ENCODE measurements around the gene AUTS2. TPM values are rescaled to one million over a fixed set of nuclear protein-coding genes. Genes with fewer than 3 reads are reported as not detected.

The AUTS2 gene
- polyA plus RNA-seq, 1 donor: 80.7 TPM

DNA sequence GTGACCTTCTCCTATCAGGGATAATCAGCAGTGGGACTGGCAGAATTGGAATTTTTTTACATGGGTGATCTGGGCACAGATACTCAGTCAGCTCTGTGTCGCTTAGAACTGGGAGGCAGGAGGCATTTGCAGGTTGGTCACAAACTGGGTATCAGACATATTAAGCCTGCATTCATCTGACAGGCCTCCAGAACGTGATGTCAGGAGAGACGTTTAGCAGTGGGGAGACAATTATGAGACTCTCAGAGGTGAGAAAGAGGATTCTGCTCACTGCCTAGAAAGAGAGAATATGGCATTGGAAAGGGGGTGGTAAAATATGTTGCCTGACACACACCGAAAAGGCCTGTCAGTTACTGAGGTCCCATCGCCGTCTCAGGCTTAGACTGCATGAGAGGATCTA is 816.1 kb downstream of the AUTS2 start:
- DNase-seq (ENCODE audit: low read depth): no peak

DNA sequence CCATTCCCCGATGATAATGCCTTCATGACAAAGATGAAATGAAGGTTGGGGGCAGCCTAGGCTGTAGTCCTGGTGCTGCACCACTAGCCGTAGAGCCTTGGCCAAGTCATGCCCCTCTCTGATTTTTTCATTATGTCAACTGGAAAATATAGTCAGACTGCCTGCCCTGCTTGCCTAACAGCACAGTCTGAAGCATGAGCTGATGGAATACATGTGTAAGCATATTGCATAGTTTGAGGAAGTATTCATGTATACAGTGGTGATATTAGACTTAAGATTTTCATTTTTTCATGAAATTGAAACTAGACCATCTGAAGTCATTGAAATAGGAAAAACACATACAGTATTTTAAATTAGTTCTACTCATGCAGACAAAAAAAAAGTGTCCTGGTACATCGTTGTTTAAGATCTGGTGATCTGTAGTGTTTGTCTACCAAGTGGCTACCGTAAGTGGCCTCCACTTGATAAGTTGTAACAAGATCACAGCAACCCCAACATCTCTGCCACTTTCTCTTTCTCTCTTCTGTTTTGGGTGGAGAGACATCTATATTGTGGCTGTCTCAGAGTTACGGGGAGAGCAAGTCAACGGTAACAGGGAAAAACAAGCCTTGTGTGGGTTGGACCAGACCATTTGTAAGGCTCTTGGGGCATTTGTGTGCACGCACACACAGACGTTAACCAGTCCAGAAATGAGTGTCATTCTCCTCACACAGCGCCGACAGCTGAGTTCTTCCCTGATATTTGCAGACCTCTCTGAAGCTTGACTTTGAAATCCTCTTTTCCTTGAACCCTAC is 817.1 kb downstream of the AUTS2 start:
- DNase-seq (ENCODE audit: low read depth): no peak

DNA sequence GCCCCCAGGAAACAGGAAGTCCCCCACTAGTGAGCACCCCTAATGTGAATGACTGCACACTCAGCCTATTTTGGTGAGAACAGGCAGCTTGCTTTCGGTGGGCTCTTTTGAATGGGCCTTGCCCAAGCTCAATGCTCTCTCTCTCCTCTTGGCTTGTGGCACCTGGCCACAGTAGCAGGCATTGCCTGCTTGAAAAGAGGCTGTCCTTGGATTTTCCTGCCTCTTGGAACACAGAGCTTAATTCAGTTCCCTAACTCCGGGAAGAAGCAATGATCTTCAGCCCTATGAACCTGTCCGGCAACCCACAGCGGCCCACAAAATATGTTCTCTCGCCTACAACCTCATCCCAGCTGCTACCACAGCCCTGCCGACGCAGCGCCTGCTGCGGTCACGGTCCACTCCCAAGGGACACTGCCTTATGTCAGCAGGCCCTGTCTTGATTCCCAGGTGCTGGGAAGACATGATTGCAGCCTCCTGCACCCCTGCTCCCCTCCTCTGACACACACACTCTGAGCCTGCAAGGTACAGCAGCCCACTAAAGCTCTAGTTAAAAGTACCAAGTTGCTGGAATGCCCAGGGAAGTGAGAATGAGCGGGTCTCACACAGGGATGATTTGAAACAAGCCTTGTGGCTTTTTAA is 818.2 kb downstream of the AUTS2 start:
- DNase-seq (ENCODE audit: low read depth): no peak

DNA sequence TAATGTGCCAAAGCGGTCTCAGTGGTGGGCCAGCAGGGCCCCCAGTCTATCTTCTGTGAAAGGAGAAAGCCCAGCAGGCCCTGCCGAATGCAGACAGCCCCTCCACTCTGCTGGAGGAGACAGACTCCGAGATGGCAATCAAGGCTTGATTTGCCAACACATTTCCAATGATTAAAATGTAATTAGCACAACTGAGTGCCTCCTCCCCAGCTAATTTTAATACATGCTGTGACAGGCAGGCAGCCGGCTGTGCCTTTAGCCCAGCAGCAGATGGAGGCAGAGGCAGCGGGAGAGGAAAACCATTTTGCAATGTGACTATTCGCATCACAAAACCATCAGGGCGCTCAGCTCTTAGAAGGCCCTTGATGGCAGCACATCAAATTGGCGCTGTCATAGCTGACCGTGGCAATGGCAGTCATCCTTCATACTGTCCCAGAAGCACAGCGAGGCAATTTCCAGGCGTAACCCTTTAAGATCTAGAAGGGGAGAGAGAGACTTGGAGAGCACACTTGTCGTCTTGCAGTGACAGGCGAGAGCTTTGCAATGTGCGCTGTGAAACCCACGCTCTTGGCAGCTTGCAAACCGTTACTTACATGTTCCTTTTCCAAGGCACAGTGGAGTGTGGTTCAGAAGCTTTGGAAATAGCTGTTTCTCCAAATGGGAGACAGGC is 818.8 kb downstream of the AUTS2 start:
- DNase-seq (ENCODE audit: low read depth): no peak

DNA sequence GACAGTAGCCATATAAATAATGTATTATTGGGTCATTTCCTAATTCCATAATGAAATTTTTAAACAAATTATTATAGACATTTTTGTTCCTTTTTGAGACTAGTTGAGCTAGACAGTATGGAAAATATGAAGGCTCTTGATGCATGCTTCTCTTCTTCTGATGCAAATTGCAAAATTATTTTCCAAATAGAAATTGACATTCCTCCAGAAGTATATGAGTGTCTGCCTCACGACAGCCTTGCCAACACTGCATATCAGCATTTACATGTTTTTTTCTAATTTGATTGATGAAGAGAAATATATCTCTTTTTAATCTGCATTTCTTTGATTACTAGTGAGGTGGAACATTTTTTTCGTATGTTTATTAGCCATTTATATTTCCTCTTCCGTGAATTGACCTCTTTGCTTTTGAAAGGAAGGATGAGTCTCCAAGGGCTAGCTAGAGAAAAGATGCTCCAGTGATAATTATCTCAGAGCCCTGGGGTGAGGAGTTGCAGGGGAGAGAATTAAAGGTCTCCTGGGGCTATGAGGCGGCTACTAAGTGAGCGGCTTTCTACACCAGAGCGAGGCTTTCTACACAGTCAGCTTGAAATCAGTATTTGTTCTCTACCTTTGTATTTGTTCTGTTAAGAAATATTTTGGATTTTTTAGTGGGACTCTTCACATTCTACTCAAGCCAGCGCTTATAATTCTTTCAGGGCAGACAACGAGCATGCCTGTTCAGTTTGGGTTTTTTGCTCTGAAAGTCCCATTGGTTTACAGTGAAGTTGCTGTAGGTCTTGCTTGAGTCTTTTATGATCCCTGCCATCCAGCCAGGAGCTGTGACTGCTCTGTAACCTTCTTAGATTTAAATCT is 821.5 kb downstream of the AUTS2 start:
- no peak for DNase-seq (ENCODE audit: low read depth)

- no peak for DNase-seq (ENCODE audit: low read depth)
Observed at GRCh38 chr7:70420381-70420662, 822.0 kb downstream of the AUTS2 start.

DNA sequence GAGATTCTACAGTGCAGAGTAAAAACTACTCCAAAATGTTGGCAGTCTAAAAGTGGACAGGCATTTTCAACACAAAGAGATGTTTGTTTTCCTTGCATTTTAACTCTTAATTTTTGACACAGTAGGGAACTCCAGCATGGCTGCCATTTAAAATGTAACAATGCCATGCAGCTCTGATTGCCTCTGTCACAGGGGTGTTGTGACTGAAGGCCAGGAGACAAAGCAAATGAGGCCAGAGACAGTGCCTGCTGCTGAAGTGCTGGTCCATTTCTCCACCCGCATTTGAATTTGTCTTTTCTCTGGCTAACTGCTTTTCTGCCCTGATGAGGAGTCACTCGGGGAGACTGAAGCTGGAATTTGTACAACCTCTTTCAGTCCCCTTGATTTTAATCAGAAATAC is 823.0 kb downstream of the AUTS2 start:
- DNase-seq (ENCODE audit: low read depth): no peak

GRCh38 chr7:70426249-70426880 is 828.1 kb downstream of the AUTS2 start:
- DNase-seq (ENCODE audit: low read depth): no peak

DNA sequence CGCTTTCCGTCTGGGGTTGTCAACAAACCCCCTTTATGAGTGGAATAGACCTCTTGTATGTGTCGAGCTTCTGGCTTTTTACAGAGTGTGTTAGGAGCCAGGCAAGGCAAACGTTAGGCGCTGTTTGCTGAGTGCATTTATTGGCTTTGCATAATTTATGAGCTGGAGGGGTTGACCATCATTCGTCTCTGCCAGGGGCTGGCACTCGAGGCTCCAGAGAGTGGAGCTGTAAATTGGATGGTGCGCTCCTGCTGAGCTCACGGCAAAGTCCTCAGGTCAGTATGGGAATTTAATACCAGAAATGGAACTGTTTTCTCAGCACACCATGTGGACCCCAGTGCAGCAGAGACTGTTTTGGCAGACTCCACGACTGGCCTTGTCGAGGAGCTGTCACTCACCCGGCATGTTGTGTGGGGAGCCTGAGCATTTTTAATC is 834.3 kb downstream of the AUTS2 start:
- no peak for DNase-seq (ENCODE audit: low read depth)

GRCh38 chr7:70434376-70434775 is 836.1 kb downstream of the AUTS2 start:
- DNase-seq (ENCODE audit: low read depth): no peak

- no peak for DNase-seq (ENCODE audit: low read depth)
Observed at GRCh38 chr7:70434821-70435220, 836.5 kb downstream of the AUTS2 start.

GRCh38 chr7:70435634-70436033 is 837.4 kb downstream of the AUTS2 start:
- DNase-seq (ENCODE audit: low read depth): no peak

- no peak for DNase-seq (ENCODE audit: low read depth)
Observed at GRCh38 chr7:70436790-70437350, 838.6 kb downstream of the AUTS2 start.

DNA sequence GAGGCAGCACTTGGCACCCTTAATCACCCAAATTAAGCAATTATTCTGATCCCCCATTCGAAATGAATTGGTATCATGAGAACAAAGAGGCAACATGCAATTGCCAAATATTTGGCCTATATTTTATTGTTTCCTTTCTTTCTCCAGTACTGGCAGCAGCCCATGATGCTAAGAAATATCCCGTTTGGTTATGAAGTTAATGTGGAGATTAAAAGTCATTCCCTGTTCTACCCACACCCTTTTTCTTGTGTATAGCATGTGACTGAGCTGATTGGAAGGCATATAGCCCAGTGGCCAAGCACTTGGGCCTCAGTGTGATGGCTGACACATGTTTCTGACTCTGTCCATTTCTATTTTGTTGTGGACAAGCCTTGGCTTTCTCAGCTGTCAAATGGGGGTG is 841.4 kb downstream of the AUTS2 start:
- DNase-seq (ENCODE audit: low read depth): no peak

- DNase-seq (ENCODE audit: low read depth): no peak
Observed at GRCh38 chr7:70446448-70447143, 848.3 kb downstream of the AUTS2 start.

DNA sequence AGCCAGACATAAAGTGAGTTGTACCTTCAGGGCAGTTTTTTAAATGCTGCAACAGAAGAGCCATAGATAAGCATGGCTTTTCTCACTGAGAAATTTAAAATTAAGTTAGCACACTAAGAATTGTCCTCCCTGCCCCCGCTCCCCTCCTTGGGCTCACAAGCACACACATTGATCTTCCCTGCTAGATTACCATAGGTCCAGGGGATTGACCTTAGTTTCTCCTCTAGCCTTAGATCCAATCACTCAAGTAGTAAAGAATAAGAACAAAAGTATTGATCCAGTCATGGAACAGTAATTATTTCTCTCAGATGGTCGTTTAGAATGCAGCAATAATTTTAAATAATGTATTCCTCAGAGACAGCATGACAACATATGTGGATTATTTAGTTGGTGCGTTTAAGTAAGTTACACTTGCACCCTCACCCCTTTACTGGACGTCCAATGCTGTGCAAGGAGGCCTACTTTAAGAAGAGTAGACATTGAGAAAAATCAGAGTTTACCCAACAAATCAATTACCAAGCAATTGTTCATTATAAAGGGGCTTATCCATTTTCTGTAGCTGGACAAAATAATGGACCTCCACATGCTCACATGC is 850.1 kb downstream of the AUTS2 start:
- no peak for DNase-seq (ENCODE audit: low read depth)

- no peak for DNase-seq (ENCODE audit: low read depth)
Observed at GRCh38 chr7:70450731-70451130, 852.5 kb downstream of the AUTS2 start.

GRCh38 chr7:70455925-70456324 is 857.6 kb downstream of the AUTS2 start:
- no peak for DNase-seq (ENCODE audit: low read depth)

DNA sequence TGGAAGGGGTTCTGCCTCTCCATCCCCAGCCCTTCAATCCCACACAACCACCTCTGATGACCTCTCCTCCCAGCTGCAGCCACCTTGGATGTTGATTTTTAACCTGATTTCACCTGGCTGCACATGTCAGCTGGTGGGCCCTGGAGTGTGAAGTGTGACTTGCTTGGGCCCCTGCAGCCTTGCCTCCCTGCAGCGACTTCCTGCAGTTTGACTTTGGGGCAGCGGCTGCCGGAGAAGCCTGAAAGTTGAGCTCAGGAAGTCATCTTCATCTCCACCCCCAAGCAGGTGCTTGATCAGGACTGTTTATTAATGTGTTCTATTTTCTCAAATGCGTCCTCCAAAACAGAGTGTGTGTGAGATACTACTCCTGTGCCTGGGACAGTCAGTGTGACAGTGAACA is 858.4 kb downstream of the AUTS2 start:
- no peak for DNase-seq (ENCODE audit: low read depth)

DNA sequence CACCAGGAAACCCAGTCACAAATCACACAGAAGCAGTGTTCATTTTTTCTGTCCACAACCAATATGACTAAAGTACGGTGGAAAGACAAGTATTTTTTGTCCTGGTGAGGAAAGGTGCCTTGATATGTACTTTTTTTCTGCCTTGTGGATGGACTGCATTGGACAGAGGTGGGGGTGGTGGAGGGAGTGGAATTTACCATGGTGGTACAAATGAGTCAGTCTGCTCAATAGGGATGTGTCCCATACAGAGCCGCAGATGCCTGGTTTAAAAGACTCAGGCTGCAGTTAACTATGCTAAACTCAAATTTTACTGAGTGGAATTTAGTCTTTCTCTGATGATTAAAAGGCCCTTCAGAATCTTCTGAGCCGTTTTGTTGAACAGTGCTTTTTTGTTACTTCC is 859.2 kb downstream of the AUTS2 start:
- DNase-seq (ENCODE audit: low read depth): no peak

All from forelimb muscle (tissue), 1 donor.